A549 (cell line): ENCODE data around the gene CHD8. TPM values are rescaled to one million over a fixed set of nuclear protein-coding genes. Genes with fewer than 3 reads are reported as not detected.

ENCODE experiments used
- CBX8 ChIP-seq: fragments of 200-600 bp; sonication (generic); IDR thresholded peaks from 2 replicates; pipeline ENCODE4 v1.6.1; 2016
- CEBPB ChIP-seq, 2 experiments: fragments of >200 bp in 1 of 2; sonication (Bioruptor Twin) in 1 of 2; formaldehyde crosslinking in 1 of 2; IDR thresholded peaks; 2 replicates each; pipeline ENCODE4 v1.6.1; 2012 to 2016
- EHF ChIP-seq: fragments of 250-450 bp; sonication (Bioruptor Pico); IDR thresholded peaks from 2 replicates; pipeline ENCODE4 v1.5.0; 2020; ENCODE audit warnings: mild to moderate bottlenecking
- EHMT2 ChIP-seq: fragments of 200-600 bp; sonication (generic); IDR thresholded peaks from 2 replicates; pipeline ENCODE4 v1.6.1; 2016; ENCODE audit warnings: antibody characterized with exemption, low read depth, mild to moderate bottlenecking, moderate library complexity
- EP300 ChIP-seq, 2 experiments: fragments of >200 bp; sonication (Bioruptor Twin); formaldehyde crosslinking; IDR thresholded peaks; 2 replicates in 1 of 2; 3 replicates in 1 of 2; pipeline ENCODE4 v1.6.1; 2016 to 2017
- ESRRA ChIP-seq: fragments of 150-350 bp; IDR thresholded peaks from 2 replicates; pipeline ENCODE4 v1.6.1; 2014; ENCODE audit warnings: mild to moderate bottlenecking, low read length, borderline replicate concordance
- FOXS1 ChIP-seq: fragments of 250-450 bp; sonication (Bioruptor Pico); IDR thresholded peaks from 2 replicates; pipeline ENCODE4 v1.5.0; 2020; ENCODE audit warnings: mild to moderate bottlenecking, moderate library complexity
- GATA3 ChIP-seq: IDR thresholded peaks from 2 replicates; pipeline ENCODE4 v1.6.1; 2012; ENCODE audit warnings: borderline replicate concordance
- HEYL ChIP-seq: fragments of 250-450 bp; sonication (Bioruptor Pico); IDR thresholded peaks from 2 replicates; pipeline ENCODE4 v1.8.0; 2021; ENCODE audit warnings: mild to moderate bottlenecking, moderate library complexity
- HOXA7 ChIP-seq: fragments of 250-450 bp; sonication (Bioruptor Pico); IDR thresholded peaks from 2 replicates; pipeline ENCODE4 v1.5.0; 2020; ENCODE audit warnings: mild to moderate bottlenecking, moderate library complexity
- HOXB5 ChIP-seq: fragments of 250-450 bp; sonication (Bioruptor Pico); IDR thresholded peaks from 2 replicates; pipeline ENCODE4 v1.5.0; 2020; ENCODE audit warnings: mild to moderate bottlenecking, moderate library complexity
- MAFK ChIP-seq: fragments of 450-650 bp; IDR thresholded peaks from 2 replicates; pipeline ENCODE4 v1.6.1; 2014; ENCODE audit not compliant: partially characterized antibody
- MYC ChIP-seq: IDR thresholded peaks from 2 replicates; pipeline ENCODE4 v1.6.1; 2012; ENCODE audit warnings: mild to moderate bottlenecking, inconsistent platforms, low read length, improper control_type of control experiment, borderline replicate concordance
- NFE2L2 ChIP-seq: fragments of 150-350 bp; conservative IDR thresholded peaks from 2 replicates; pipeline ENCODE4 v1.6.1; 2014; ENCODE audit warnings: low read length
- PHF8 ChIP-seq: fragments of 200-600 bp; sonication (generic); IDR thresholded peaks from 2 replicates; pipeline ENCODE4 v1.6.1; 2016; ENCODE audit warnings: low read depth, mild to moderate bottlenecking, antibody characterized with exemption, moderate library complexity, borderline replicate concordance
- RARB ChIP-seq: fragments of 250-450 bp; sonication (Bioruptor Pico); IDR thresholded peaks from 2 replicates; pipeline ENCODE4 v1.8.0; 2021; ENCODE audit warnings: mild to moderate bottlenecking, moderate library complexity
- SMC3 ChIP-seq: fragments of >200 bp; sonication (Bioruptor Twin); formaldehyde crosslinking; IDR thresholded peaks from 3 replicates; pipeline ENCODE4 v1.6.1; 2018; ENCODE audit warnings: inconsistent platforms
- TFCP2L1 ChIP-seq: fragments of 250-450 bp; sonication (Bioruptor Pico); IDR thresholded peaks from 2 replicates; pipeline ENCODE4 v1.5.0; 2021; ENCODE audit warnings: mild to moderate bottlenecking
- TP53 ChIP-seq: fragments of 250-450 bp; sonication (Bioruptor Pico); IDR thresholded peaks from 2 replicates; pipeline ENCODE4 v1.5.0; 2021; ENCODE audit warnings: mild to moderate bottlenecking, moderate library complexity
- ZFP36 ChIP-seq: fragments of 450-650 bp; IDR thresholded peaks from 2 replicates; pipeline ENCODE4 v1.6.1; 2014; ENCODE audit warnings: borderline replicate concordance; ENCODE audit not compliant: partially characterized antibody
- polyA plus RNA-seq, 4 experiments: library from polyadenylated mRNA; depleted of rRNA in 3 of 4; stranded (reverse); fragments of >200 nt; fragmentation: RNase III in 1 of 4; extraction: RNeasy Plus Mini Kit Qiagen cat#74134 plus additional on column Dnase treatment in 1 of 4; gene quantifications; 2 replicates in 3 of 4; 3 replicates in 1 of 4; pipeline ENCODE4 v1.2.3, GENCODE V29; 2011 to 2017
- TF ChIP-seq, protein P1 (sequence below): fragments of 150-350 bp; IDR thresholded peaks from 2 replicates; pipeline ENCODE4 v1.6.1; 2014; ENCODE audit warnings: low read depth, mild to moderate bottlenecking, low read length
- TF ChIP-seq, protein P2 (sequence below): IDR thresholded peaks from 2 replicates; pipeline ENCODE4 v1.6.1; 2012
- TF ChIP-seq, protein P3 (sequence below): fragments of 450-650 bp; IDR thresholded peaks from 2 replicates; pipeline ENCODE4 v1.6.1; 2014; ENCODE audit warnings: antibody characterized with exemption
- TF ChIP-seq, protein P4 (sequence below): fragments of >200 bp; sonication (Bioruptor Twin); formaldehyde crosslinking; IDR thresholded peaks from 3 replicates; pipeline ENCODE4 v1.5.1; 2016
- TF ChIP-seq, protein P5 (sequence below): IDR thresholded peaks from 2 replicates; pipeline ENCODE4 v1.6.1; 2012

The CHD8 gene
- polyA plus RNA-seq, 2 of the 4 experiments (the other 2 are of a cell fraction), result 28.5 to 36.8 TPM

DNA sequence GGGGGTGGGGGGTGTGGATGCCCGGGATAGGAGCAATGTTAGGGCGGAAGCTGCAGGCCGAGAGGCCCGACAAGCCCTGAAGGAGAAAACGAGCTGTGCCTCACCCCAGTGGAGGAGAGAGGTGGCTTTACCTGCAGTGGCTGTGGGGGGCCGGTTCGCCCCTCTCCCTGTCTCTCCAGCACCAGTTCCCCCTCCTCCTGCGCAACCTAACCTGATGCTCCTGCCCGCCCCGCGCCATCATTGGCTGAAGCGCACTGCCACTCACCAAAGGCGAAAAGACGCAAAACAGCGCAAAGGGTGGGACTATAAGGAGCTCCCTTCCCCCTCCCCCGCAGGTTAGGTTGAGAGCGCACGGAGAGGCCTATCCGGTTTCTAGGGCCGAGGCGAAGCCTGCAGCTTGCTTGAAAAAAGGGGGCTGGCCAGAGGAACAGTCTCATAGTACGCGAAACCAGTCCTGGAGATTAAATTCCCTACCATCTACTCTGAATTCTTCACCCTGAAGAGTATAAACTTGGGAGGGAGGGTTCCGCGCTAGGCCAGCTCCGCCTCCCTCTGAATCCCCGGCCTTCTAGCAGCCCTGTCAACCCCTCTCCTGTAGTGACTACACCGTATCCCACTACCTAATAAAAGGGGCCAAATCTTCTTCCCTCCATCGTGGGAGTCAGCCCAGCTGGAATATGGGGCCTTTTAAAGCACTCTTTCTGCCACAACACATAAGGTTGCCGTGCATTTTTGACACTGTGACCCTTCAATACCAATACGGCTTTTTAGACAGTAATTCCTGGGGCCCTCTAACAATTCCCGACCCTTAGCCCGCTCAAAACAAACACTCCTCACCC, 18.6 kb downstream of the CHD8 start (continued):
- no peak for TF ChIP-seq MYC
- TF ChIP-seq, protein P1, sequence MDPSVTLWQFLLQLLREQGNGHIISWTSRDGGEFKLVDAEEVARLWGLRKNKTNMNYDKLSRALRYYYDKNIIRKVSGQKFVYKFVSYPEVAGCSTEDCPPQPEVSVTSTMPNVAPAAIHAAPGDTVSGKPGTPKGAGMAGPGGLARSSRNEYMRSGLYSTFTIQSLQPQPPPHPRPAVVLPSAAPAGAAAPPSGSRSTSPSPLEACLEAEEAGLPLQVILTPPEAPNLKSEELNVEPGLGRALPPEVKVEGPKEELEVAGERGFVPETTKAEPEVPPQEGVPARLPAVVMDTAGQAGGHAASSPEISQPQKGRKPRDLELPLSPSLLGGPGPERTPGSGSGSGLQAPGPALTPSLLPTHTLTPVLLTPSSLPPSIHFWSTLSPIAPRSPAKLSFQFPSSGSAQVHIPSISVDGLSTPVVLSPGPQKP, result no peak
- no peak for TF ChIP-seq EHF
- no peak for TF ChIP-seq NFE2L2
- TF ChIP-seq HOXB5, result no peak
- 0 out of 2 replicates have a peak, but pooled peaks have one; percentile 13 for TF ChIP-seq GATA3
- TF ChIP-seq, protein P2, sequence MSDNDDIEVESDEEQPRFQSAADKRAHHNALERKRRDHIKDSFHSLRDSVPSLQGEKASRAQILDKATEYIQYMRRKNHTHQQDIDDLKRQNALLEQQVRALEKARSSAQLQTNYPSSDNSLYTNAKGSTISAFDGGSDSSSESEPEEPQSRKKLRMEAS, result peak; percentile 57
- TF ChIP-seq SMC3, result no peak
- no peak; the same call in 1 of the 2 replicates for TF ChIP-seq TP53 (CRISPR knock-in tag)
- no peak for TF ChIP-seq HOXA7 (CRISPR knock-in tag)
- no peak for TF ChIP-seq EP300 (IDR thresholded peaks at IDR 0.05)
- TF ChIP-seq PHF8, result peak; percentile 69
- TF ChIP-seq ZFP36, result no peak
- no peak for TF ChIP-seq CBX8
- TF ChIP-seq MAFK, result no peak
- TF ChIP-seq HEYL (CRISPR knock-in tag), result no peak
- TF ChIP-seq RARB, result no peak
- no peak for TF ChIP-seq EHMT2
- no peak for TF ChIP-seq ESRRA
- TF ChIP-seq FOXS1 (CRISPR knock-in tag), result no peak
- TF ChIP-seq, protein P3, sequence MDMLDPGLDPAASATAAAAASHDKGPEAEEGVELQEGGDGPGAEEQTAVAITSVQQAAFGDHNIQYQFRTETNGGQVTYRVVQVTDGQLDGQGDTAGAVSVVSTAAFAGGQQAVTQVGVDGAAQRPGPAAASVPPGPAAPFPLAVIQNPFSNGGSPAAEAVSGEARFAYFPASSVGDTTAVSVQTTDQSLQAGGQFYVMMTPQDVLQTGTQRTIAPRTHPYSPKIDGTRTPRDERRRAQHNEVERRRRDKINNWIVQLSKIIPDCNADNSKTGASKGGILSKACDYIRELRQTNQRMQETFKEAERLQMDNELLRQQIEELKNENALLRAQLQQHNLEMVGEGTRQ, result no peak
- TF ChIP-seq CEBPB (IDR thresholded peaks at IDR 0.05), result no peak
- TF ChIP-seq, protein P4, sequence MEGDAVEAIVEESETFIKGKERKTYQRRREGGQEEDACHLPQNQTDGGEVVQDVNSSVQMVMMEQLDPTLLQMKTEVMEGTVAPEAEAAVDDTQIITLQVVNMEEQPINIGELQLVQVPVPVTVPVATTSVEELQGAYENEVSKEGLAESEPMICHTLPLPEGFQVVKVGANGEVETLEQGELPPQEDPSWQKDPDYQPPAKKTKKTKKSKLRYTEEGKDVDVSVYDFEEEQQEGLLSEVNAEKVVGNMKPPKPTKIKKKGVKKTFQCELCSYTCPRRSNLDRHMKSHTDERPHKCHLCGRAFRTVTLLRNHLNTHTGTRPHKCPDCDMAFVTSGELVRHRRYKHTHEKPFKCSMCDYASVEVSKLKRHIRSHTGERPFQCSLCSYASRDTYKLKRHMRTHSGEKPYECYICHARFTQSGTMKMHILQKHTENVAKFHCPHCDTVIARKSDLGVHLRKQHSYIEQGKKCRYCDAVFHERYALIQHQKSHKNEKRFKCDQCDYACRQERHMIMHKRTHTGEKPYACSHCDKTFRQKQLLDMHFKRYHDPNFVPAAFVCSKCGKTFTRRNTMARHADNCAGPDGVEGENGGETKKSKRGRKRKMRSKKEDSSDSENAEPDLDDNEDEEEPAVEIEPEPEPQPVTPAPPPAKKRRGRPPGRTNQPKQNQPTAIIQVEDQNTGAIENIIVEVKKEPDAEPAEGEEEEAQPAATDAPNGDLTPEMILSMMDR, result no peak
- TF ChIP-seq, protein P5, sequence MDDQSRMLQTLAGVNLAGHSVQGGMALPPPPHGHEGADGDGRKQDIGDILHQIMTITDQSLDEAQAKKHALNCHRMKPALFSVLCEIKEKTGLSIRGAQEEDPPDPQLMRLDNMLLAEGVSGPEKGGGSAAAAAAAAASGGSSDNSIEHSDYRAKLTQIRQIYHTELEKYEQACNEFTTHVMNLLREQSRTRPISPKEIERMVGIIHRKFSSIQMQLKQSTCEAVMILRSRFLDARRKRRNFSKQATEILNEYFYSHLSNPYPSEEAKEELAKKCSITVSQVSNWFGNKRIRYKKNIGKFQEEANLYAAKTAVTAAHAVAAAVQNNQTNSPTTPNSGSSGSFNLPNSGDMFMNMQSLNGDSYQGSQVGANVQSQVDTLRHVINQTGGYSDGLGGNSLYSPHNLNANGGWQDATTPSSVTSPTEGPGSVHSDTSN, result peak; percentile 100
- no peak for TF ChIP-seq TFCP2L1 (CRISPR knock-in tag)
